Fibroblast of peridontal ligament (primary cell): Measurements from ENCODE around the gene IQSEC3.
"Not testable (repeated sequence)": the region's sequence is repeated elsewhere in the genome, so short reads cannot be mapped to it uniquely, and the experiment has no call there.

Experiments used
- DNase-seq: peaks from one replicate; pipeline ENCODE4 v3.0.0-alpha.2; 2010; ENCODE audit errors: extremely low read depth

IQSEC3 gene

GRCh38 chr12:52902-53734, 13.4 kb upstream of the IQSEC3 start:
- DNase-seq: not testable (repeated sequence)

DNA sequence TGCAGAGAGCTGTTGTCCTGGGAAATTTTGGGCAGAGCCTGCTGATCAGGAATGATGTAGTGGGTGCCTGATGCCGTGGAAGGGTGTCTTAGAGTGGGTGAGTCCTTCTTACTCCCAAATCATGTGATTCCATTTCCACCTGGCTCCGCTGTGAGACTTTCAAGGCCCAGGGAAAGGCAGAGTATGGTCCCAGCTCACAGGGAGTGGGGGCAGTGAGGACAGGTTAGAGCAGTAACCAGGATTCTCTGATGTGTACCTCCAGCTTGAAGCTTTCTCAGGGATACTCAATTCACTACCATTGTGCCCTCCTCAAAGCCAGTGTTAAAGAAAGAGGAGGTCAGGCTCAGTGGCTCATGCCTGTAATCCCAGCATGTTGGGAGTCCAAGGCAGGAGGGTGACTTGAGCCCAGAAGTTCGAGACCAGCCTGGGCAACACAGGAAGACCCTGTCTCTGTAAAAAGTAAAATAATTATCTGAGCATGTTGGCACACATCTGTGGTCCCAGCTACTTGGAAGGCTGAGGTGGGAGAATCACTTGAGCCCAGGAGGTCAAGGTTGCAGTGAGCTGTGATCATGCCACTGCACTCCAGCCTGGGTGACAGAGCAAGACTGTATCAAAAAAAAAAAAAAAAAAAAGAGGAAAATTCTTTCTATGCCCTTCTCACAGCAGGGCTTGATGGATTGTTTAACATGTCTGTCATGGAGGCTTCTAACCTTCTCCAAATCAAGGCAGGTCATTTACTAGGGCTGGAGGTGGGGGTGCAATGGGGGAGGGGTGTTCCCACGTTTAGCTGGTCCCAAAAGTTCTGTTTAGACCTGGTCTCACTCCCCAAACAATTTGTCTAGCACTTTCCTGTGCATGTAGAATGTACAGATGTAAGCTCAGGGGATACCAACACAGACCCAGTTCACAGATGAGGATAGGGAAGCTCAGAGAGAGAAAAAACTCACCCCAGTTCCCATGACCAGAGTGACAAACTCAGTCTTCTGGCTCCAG, 12.5 kb upstream of the IQSEC3 start:
- DNase-seq: no peak

GRCh38 chr12:54750-55535, 11.6 kb upstream of the IQSEC3 start:
- DNase-seq: no peak

- DNase-seq: no peak
Measured at GRCh38 chr12:56683-57346, 9.8 kb upstream of the IQSEC3 start.

DNA sequence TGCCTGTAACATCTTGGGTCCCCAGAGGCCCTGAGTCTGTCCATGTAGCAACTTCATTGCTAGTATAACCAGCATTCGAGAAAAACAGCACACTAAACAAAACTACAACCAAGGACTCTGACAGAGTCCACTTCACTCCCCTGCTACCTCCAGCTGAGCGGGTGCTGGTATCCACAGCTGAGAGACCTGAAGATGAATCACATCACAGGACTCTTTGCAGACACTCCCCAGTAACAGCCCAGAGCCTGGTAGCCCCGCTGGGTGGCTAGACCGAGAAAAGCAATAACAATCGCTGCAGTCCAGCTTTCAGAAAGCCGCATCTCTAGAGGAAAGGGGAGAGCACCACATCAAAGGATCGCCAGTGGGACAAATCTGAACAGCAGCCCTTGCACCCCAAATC, 9.0 kb upstream of the IQSEC3 start:
- DNase-seq: no peak

DNA sequence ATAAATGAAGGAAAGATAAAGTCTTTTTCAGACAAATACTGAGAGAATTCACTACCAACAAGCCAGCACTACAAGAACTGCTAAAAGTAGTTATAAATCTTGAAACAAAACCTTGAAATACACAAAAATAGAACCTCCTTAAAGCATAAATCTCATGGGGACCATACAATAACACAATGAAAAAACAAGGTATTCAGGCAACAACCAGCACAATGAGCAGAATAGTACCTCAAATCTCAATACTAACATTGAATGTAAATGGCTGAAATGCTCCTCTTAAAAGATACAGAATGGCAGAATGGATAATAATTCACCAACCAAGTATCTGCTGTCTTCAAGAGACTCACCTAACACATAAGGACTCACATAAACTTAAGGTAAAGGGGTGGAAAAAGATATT, 7.7 kb upstream of the IQSEC3 start:
- DNase-seq: no peak

DNA sequence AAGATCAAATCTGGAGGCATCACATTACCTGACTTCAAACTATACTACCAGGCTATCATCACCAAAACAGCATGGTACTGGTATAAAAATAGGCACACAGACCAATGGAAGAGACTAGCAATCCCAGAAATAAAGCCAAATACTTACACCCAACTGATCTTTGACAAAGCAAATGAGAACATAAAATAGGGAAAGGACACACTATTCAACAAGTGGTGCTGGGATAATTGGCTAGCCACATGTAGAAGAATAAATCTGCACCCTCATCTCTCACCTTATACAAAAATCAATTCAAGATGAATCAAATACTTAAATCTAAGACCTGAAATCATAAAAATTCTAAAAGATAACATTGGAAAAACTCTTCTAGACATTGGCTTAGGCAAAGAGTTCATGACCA, 4.7 kb upstream of the IQSEC3 start:
- not testable (repeated sequence) for DNase-seq

DNA sequence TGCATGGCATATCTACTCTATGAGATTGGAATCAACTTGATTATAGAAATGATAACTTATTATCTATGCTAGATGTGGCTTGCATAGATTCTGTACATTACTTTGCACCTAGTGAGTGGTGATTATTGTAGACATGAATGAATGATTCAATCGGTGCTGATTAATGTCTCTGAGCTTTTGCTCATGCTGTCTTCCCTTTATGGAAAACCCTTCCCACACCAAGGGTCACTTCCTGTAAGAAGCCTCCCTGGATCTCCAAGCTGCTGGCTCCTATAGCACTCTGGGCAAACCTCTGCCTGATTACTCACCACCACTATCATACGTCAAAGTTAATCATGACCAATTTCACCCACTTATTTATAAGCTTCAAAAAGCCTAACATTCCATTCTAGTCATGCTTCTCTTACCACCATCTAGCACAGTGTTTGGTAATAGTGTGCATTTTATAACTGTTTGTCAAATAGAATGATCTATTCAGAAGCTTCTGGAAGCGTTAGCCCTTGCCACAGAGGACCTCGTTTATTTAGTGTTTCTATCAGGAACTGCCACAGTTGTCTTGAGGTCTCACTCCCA, 990 bp upstream of the IQSEC3 start:
- DNase-seq: not testable (repeated sequence)

- peak; percentile 12 for DNase-seq
Measured at GRCh38 chr12:66782-67504, 376 bp downstream of the IQSEC3 start.

GRCh38 chr12:69677-70076, 3.1 kb downstream of the IQSEC3 start:
- not testable (repeated sequence) for DNase-seq

DNA sequence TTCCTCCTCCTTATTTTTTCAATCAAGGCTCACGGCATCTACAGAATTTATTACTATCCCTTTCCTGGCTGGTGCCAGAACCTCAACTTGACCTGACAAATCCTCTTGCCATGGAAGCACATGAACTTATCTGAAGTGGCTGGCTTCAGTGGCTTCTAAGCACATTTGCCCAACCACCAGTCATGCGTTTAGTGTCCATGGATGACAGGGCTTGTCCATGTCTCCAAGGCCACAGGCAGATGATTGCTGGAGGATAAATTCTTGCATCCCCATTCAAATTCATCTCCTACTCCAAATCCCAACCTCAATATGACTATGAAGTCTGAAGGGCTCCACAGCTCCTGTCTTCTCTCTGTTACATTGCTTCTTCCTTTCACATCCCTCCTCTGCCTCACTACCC, 4.0 kb downstream of the IQSEC3 start:
- not testable (repeated sequence) for DNase-seq

- not testable (repeated sequence) for DNase-seq
Measured at GRCh38 chr12:72018-72417, 5.5 kb downstream of the IQSEC3 start.

- DNase-seq: not testable (repeated sequence)
Measured at GRCh38 chr12:74420-75190, 8.0 kb downstream of the IQSEC3 start.

DNA sequence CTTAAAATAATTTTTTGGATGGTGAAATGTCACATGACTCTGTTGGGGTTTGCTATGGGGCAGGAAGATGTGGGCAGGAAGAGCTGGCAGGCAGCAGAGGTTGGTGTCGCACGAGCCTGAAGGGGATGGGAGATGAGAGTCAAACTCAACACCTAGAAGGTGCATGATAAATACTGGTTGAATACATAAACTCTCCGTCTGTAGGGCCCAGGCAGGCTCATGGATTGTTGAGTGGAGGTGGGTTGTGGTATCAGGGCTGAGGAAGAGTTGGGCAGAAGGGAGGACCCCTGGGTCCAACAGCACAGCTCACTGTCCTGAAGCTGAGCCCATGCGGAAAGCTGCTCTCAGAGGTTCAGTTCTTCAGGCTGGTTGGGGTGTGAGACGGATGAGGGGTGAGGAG, 9.0 kb downstream of the IQSEC3 start:
- DNase-seq: not testable (repeated sequence)

GRCh38 chr12:76102-76501, 9.5 kb downstream of the IQSEC3 start:
- not testable (repeated sequence) for DNase-seq

GRCh38 chr12:76551-76950, 10.0 kb downstream of the IQSEC3 start:
- DNase-seq: not testable (repeated sequence)

- not testable (repeated sequence) for DNase-seq
Measured at GRCh38 chr12:77101-77719, 10.6 kb downstream of the IQSEC3 start.

- not testable (repeated sequence) for DNase-seq
Measured at GRCh38 chr12:77769-78383, 11.3 kb downstream of the IQSEC3 start.
